Activated T-cell treated with anti-CD3 and anti-CD28 coated beads for 24 hours (primary cell): ENCODE data around the gene ZBTB20.

ENCODE experiments used
- DNase-seq: peaks from one replicate; pipeline ENCODE4 v3.0.0-alpha.2; 2020; ENCODE audit warnings: low read depth

The ZBTB20 gene

GRCh38 chr3:114872050-114872449 lies 275.0 kb downstream of the ZBTB20 start:
- no peak for DNase-seq

GRCh38 chr3:114867835-114868503 lies 279.1 kb downstream of the ZBTB20 start:
- DNase-seq, result no peak

- DNase-seq, result no peak
Observed at GRCh38 chr3:114867359-114867758, 279.7 kb downstream of the ZBTB20 start.

GRCh38 chr3:114866430-114866829 lies 280.7 kb downstream of the ZBTB20 start:
- no peak for DNase-seq

- no peak for DNase-seq
Observed at GRCh38 chr3:114864970-114865369, 282.1 kb downstream of the ZBTB20 start.

GRCh38 chr3:114863848-114864247 lies 283.2 kb downstream of the ZBTB20 start:
- DNase-seq, result no peak

- no peak for DNase-seq
Observed at GRCh38 chr3:114861666-114862065, 285.4 kb downstream of the ZBTB20 start.

GRCh38 chr3:114860531-114860930 lies 286.6 kb downstream of the ZBTB20 start:
- no peak for DNase-seq

- no peak for DNase-seq
Observed at GRCh38 chr3:114858329-114858728, 288.8 kb downstream of the ZBTB20 start.

- no peak for DNase-seq
Observed at GRCh38 chr3:114857299-114857701, 289.8 kb downstream of the ZBTB20 start.

- DNase-seq, result no peak
Observed at GRCh38 chr3:114856835-114857234, 290.3 kb downstream of the ZBTB20 start.

- DNase-seq, result no peak
Observed at GRCh38 chr3:114855839-114856238, 291.2 kb downstream of the ZBTB20 start.

GRCh38 chr3:114852966-114853365 lies 294.1 kb downstream of the ZBTB20 start:
- no peak for DNase-seq

GRCh38 chr3:114850898-114851297 lies 296.2 kb downstream of the ZBTB20 start:
- no peak for DNase-seq

GRCh38 chr3:114848643-114849350 lies 298.3 kb downstream of the ZBTB20 start:
- no peak for DNase-seq

- no peak for DNase-seq
Observed at GRCh38 chr3:114848082-114848481, 299.0 kb downstream of the ZBTB20 start.

- no peak for DNase-seq
Observed at GRCh38 chr3:114847564-114847963, 299.5 kb downstream of the ZBTB20 start.

GRCh38 chr3:114846779-114847178 lies 300.3 kb downstream of the ZBTB20 start:
- no peak for DNase-seq

- DNase-seq, result no peak
Observed at GRCh38 chr3:114846252-114846651, 300.8 kb downstream of the ZBTB20 start.

GRCh38 chr3:114841515-114841914 lies 305.6 kb downstream of the ZBTB20 start:
- no peak for DNase-seq

- DNase-seq, result no peak
Observed at GRCh38 chr3:114839476-114839875, 307.6 kb downstream of the ZBTB20 start.

GRCh38 chr3:114838025-114838424 lies 309.1 kb downstream of the ZBTB20 start:
- no peak for DNase-seq

- DNase-seq, result no peak
Observed at GRCh38 chr3:114834175-114834940, 312.7 kb downstream of the ZBTB20 start.
